Measurements from ENCODE around the gene BRF1. TPM values are rescaled to one million over a fixed set of nuclear protein-coding genes. Genes with fewer than 3 reads are reported as not detected.
A peak's percentile ranks its signal among the peaks of the same experiment; 100 is the strongest.
"Not testable (repeated sequence)": the region's sequence is repeated elsewhere in the genome, so short reads cannot be mapped to it uniquely, and the experiment has no call there.

BRF1 gene
- polyA plus RNA-seq, 3 donors, result 28.0 to 30.7 (median 30.5) TPM

DNA sequence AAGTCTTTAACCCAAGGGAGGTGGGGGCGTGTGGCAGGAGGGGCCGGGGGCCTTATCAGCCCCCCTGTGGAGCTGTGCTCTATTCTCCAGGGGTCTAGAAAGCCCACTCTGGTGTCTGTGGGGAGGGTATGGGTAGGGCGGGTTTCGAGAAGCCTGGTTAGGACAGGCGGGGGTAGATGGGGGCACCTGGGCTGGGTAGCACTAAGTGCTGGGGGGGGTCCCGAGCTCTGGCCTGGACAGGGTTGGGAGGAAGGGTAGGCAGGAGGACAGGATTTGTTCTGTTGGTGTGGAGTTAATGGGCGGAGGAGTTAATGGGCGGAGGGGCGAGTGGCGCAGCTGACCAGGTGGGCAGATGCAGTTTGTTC is 15.8 kb upstream of the BRF1 start:
- DNase-seq (ENCODE audit: low read depth in 3 of 3, low spot score in 2 of 3), result no peak

DNA sequence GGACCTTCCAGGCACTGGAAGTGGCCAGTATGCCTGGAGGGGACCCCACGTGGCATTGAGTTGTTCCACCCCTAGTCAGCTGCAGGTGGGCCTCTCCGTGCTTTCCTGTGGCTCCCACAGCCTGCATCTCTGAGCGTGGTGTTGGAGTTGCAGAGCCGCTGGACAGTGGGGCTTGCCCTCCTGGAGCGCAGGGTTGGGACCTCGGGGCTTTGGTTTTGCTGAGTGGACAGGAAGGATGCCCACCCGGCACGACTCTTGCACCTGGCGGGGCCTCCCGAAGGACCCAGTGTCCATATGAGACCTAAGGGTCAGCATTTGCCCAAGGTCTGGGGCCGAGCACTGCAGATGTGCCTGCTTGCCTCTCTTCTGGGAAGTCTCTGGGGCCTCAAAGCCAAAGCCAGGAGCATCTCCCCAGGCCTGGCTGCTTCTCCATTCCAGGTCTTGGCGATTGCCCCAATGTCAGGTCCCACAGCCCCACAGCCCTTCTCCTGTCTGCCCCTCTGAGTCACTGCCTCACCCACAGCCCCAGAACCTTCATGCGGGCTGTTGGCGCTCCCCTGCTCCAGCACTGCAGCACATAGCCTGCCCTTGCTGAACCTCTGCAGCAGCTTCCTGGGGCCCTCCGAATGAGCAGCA is 15.3 kb upstream of the BRF1 start:
- DNase-seq (ENCODE audit: low read depth in 3 of 3, low spot score in 2 of 3), result no peak

DNA sequence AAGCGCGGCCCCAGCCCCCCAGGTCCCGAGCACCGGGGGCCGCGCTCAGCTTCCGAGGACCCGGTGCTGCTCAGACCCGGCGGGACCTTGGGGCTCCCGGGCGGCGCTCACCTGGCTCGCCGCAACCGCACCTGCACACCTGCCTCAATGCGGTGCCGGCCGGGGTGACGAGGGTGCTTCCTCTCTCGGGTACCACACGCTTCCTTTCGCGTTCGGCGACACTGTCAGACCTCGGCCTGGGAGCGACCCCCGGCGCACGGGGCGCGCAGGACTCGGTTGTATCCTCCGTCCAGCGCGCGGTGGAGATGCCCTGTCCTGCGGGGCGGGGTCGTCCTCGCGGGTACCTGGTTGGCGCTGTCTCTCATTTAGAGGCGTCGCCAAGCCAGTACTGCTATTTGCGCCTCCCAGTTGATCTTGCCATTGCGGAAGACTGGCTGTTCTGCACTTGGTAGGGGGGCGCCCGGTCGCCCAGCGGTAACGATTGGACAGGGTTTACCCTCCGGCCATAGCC is 14.5 kb upstream of the BRF1 start:
- no peak for DNase-seq (ENCODE audit: low read depth in 3 of 3, low spot score in 2 of 3)

DNA sequence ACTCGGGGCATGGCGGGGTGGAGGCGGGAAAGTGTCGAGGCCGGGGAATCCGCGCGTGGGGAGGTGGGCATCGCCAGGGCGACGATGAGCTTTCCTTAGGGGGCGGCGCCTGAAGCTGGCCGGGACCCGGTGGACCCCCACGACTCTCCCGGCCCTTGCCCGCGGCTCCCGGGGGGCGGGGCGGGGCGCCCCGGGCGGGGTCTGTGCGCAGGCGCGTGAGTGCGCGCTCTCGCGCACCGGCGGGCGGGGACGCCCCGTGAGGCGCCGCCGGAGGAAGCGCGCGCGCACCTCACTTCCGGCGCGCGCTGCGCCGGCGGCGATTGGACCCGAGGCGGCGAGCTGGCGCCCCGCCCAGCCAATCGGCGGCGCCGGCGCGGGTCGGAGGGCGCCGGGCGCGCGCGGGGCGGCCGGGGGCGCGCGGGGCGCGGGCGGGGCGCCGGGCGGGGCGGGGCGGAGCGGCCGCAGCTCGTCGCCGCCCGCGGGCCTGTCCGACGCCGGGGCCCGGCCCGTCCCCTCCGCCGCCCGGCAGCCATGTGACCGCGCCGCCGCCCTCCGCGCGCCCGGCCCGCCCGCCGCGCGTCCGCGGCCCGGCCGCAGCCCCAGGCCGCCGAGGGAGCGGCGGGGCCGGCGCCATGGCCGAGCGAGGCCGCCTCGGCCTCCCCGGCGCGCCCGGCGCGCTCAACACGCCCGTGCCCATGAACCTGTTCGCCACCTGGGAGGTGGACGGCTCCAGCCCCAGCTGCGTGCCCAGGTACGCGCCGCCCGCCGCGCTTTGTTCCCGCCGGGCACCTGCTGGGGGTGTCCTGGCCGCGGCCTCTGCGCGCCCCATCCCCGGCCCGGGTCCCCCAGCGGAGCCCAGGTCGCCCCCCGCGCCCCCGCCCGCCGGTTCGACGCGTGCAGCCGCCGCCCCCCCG is 13.7 kb upstream of the BRF1 start, which contains the start of gene PACS2:
Gene PACS2, plus strand, starts transcription at position 462 of the 914 bp plus-strand sequence. Its CDS starts 171 bp downstream, at position 633.
- DNase-seq (ENCODE audit: low read depth in 3 of 3, low spot score in 2 of 3), result peak in 2 of 3 donors; percentile 79 to 80

DNA sequence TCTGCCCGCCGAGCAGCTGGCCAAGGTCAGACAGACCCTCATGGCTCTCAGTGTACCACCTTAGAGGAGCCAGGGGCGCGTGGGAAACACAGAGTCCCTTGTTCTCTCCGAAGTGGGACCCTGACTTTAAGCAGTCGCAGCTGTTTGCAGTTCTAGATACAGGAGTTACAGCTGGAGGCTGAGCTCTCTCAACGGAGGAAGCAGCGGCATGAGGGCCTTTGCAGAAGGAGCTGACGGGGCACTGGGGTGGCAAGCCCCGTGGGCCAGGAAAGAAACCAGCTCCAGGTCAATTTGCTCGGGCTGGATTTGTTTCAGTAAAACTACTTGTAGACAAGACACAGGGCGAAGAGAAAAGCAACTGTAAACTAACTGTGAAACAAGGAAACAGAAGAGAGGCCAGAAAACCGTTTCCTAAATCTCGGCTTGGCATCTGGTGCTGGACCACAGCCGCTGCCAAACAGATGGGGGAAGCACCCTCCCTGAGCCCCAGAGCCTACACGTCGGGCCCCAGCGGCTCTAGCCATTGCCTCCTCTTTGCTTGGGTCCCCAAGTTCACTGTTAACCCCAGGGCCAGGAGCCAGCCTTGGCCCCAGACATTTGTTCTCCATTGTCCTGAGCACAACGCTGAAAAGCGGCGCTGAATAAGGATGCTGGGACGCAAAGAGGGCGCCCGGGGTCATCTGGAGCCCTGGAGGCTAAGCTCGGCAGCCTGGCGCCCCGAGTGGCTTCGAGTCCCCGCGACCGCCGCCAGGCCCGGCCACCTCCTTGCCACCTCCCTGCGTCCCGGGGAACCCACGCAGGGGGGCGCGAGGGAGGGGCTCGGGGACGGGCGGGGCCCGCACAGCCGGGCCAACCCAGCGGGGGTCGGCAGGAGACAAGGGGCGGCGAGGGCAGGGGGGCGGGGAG is 12.8 kb upstream of the BRF1 start:
- DNase-seq (ENCODE audit: low read depth in 3 of 3, low spot score in 2 of 3), result no peak

DNA sequence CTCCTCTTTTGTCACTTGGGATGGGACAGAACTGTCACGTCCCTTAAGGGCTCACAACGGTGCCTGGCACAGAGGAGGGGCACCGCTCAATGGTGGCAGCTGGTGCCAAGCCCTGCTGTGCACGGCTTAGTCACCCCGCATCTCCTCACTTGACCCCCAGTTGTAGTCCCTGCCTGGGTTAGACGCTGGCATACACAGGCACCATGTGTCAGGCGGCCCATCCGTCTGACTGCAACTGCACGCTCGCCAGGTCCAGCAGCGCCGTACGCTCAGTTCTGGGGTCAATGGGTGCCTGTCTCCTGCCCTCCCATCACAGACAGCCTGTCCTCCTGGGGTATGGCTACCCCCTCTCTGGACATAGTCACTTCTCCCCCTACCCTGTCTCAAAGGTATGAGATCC is 12.2 kb upstream of the BRF1 start:
- DNase-seq (ENCODE audit: low read depth in 3 of 3, low spot score in 2 of 3), result no peak

DNA sequence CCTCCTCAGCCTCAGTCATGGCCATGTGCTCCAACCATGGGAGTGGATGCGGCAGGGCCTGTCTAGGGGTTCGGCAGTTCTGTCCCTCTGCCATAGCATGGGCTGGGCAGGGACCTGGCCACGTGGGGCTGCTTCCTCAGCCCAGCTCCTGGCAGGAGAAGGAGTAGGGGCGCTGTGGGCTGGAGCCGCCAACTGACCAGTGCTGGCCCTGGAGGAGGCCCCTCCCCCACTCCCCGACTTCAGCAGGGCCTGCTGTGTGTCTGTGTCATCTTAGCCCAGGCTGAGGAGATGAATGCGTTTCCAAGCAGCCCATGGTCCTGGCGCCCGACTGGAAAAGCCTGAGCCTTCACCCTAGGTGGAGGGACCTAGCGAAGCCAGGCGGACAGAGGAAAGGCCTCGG is 11.0 kb upstream of the BRF1 start:
- no peak for DNase-seq (ENCODE audit: low read depth in 3 of 3, low spot score in 2 of 3)

DNA sequence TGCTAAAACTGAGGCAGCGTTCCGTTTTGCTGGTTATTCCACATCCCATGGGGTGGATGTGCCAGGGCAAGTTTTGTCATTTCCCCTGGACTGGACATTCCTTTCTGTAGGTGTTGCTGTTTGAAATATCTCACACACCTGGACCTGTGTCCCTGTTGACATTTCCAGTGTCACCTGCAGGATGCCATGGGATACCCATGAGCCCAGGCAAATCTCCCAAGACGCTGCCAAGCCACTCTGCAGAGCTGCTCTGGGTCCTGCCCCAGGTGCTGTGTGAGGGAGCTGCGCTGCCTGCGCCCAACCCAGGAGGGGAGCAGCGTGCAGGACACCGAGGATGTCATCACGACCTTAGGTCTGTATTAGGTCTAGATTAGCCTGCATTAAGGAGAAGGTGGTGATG is 8.6 kb upstream of the BRF1 start:
- DNase-seq (ENCODE audit: low read depth in 3 of 3, low spot score in 2 of 3), result no peak

DNA sequence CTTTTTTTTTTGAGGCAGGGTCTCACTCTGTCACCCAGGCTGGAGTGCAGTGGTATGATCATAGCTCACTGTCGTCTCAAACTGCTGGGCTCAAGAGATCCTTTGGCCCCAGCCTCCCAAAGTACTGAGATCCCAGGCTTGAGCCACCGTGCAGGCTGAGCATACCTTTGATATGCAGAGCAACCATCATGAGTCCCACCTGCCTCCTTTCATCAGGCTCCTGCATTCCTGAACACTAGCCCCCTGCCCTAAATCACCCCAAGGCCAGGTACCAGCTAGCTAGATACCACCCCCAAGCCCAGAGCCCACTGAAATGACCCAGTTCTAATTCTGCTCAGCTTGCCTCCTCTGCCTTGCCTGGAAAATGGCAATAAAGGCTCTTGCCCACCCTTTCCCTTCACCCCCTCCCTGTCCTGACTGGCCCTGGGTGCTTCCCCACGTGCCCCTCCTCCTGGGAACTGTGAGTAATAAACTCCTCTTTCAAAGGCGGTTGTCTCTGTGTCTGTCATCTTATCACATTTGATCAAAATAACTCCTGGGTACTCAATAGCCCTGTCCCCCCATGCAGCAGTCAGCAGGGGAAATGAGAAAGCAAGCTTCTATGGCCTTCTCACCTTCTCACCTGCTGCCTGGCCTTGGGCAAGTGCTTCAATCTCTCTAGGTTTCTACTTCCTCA is 6.4 kb upstream of the BRF1 start:
- no peak for DNase-seq (ENCODE audit: low read depth in 3 of 3, low spot score in 2 of 3)

DNA sequence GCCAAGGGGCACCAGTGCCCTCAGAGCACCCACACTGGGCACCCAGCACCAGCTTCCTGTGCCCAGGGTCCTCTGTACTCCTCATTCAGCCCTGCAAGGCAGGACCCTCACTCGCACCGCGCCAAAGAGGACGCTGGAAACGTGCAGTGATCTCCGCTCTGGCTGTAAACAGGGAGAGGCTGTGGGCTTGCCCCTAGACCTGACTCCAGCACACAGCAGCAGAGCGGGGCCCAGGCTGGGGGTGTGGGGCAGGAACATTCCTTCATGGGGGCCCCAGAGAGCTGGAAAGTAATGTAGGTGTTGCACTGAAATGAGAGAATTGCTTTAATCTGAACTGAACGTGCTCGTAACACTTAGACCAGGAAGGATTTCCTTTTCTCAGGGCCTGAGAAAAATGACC is 5.0 kb upstream of the BRF1 start:
- DNase-seq (ENCODE audit: low read depth in 3 of 3, low spot score in 2 of 3), result no peak

DNA sequence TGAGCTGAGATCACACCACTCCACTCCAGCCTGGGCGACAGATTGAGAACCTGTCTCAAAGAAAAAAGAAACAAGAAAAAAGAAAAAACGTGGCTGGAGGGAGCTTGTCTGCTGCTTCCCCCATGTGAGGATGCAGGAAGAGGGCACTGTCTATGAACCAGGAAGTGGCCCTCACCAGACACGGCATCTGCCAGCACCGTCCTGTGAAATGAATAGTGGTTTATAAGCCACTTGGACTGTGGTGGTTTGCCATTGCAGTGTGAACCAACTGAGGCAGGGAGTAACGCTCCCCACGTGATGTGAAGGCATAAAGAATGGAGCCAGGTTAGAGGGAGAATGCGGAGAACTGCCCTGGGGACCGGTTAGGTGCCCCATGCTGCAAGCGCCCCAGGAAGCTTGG is 4.5 kb upstream of the BRF1 start:
- no peak for DNase-seq (ENCODE audit: low read depth in 3 of 3, low spot score in 2 of 3)

DNA sequence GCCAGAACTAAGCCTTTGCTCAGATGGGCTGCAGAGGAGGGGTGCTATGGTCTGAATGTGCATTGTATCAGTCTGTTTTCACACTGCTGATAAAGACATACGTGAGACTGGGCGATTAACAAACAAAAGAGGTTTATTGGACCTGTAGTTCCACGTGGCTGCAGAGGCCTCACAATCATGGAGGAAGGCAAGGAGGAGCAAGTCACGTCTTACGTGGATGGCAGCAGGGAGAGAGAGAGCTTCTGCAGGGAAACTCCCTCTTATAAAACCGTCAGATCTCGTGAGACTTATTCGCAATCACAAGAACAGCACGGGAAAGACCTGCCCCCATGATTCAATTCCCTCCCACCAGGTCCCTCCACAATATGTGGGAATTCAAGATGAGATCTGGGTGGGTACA is 3.8 kb upstream of the BRF1 start:
- no peak for DNase-seq (ENCODE audit: low read depth in 3 of 3, low spot score in 2 of 3)

DNA sequence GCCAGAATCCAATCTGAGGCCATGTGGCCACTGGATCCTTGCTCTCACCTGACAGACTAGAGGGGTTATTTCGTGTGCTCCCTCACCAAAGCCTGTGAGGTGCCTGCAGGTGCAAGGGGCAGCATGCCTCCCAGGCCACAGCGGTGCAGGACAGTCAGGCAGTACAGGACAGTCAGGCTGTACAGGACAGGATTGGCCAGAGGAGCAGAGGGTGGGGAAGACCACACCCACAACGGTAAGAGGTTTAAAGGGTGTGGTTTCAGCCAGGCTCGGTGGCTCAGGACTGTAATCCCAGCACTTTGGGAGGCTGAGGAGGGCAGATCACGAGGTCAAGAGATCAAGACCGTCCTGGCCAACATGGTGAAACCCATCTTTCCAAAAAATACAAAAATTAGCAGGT is 3.1 kb upstream of the BRF1 start:
- no peak for DNase-seq (ENCODE audit: low read depth in 3 of 3, low spot score in 2 of 3)

DNA sequence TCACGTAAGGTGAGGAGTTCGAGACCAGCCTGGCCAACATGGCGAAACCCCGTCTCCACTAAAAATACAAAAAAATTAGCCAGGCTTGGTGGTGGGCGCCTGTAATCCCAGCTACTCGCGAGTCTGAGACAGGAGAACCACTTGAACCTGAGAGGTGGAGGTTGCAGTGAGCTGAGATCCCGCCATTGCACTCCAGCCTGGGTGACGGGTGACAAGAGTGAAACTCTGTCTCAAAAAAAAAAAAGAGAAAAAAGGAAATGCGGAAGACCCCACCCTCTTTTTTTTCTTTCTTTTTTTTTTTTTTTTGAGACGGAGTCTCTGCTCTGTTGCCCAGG is 1.1 kb upstream of the BRF1 start:
- DNase-seq (ENCODE audit: low read depth in 3 of 3, low spot score in 2 of 3), result not testable (repeated sequence)

DNA sequence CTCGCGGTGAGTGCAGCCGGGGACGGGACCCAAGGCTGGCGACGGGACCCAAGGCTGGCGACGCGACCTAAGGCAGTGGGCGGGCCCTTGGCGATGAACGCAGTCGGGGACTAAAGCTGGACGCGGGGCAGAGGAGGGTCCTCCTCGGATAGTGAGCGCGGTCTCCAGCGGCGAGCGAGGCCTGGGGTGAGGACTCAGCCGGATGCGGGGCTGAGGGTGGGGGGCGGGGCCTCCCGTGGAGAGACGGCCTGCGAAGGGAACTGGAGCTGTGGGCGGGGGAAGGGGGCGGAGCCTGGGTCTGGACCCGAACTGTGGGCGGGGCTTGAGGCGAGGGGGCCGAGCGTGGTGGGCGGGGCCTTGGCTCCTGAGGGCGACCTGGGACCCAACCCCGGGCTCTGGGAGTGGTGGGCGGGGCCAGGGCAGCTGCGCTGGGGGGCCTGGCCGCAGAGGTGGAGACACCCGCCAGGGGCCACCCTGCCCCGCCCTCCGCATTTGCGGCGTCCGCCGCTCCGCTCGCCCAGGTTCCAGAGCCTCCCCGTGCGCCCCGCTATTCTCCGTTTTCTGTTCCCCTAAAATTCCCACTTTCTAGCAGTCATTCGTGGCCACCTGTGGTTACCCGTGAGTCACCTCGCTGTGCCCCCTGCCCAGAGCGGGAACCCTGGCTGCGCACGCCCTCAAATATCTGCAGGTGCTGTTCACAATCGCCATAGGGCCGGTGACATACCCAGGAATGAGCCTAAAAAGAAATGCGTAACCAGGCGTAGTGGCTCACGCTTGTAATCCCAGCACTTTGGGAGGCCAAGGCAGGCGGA is 508 bp upstream of the BRF1 start:
- peak; percentile 81 to 88 (median 88) for DNase-seq (ENCODE audit: low read depth in 3 of 3, low spot score in 2 of 3)

DNA sequence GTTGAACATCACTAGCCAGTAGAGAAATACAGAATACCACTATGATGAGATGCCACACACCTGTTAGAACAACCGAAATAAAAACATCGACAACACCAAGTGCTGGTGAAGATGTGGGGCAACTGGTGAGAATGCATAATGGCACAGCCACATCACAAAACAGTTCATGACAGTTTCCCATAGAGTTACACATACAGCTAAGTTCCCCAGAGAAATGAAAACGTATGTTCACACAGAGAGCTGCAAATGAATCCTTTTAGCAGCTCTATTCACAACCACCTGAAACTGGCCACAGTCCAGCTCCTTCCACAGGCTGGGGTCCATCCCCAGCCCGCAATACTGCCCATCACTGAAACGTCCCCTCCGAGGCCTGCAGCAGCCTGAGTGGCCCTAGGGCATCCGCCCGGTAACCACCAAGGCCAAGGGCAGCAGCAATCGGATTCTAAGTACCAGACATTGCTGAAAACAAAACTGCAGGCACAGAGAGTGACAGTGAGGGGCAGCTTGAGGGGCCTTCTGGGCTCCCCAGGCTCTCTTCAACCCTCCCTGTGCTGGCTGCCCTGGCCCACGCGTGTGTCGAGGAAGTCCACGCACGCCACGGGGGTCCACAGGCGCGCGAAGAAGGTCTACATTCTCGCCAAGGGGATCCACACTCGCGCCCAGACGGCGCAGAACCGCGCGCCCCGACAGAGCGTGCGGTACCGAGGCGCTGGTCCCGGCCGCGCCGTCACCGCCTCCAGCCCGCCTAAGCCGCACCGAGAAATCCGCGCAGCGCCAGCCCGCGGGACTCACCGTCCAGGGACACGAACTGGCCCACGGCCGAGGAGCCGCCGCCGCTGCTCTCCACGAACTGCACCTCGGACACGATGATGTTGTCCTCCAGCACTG is 903 bp downstream of the BRF1 start:
- no peak for DNase-seq (ENCODE audit: low read depth in 3 of 3, low spot score in 2 of 3)

DNA sequence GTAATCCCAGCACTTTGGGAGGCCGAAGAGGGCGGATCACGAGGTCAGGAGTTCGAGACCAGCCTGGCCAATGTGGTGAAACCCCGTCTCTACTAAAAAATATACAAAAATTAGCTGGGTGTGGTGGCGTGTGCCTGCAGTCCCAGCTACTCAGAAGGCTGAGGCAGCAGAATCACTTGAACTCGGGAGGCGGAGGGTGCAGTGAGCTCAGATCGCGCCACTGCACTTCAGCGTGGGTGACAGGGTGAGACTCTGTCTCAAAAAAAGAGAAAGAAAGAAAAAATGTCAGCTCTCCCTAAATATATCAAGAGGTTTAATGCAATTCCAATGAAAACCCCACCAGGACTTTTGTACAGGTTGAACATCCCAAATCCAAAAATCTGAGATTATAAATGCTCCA is 3.5 kb downstream of the BRF1 start:
- not testable (repeated sequence) for DNase-seq (ENCODE audit: low read depth in 3 of 3, low spot score in 2 of 3)

DNA sequence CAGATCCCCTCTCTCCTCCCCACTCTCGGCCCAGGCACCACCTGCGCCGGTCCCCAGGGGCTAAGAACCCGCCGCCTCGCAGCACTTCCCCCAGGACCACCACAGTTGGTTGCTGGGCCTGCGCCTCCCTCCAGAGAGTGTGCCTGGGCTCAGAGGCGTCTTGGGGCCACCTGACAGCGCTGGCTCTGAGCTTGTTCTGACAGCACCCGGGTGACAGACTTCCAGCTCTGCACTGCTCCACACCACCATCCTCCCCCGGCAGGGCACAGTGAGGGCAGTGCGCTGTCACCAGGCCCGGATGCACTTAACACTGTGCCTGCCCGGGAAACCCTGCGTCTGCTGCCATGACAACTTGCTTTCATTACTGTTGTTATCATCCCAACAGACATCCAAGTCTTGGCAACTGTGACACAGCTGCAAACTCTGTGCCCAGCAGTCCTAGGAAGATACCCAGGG is 6.6 kb downstream of the BRF1 start:
- DNase-seq (ENCODE audit: low read depth in 3 of 3, low spot score in 2 of 3), result no peak

All from right renal cortex interstitium (tissue), 3 donors.